Neural cell (in vitro differentiated cells): ENCODE measurements around the gene SLC2A13. TPM values are rescaled to one million over a fixed set of nuclear protein-coding genes. Genes with fewer than 3 reads are reported as not detected.

Experiments used
- H2AFZ ChIP-seq: fragments of 200-600, 300-800 bp; sonication (generic), shearing (Covaris generic); 2 replicates; pipeline ENCODE4 v1.6.0; 2014; ENCODE audit warnings: low read depth, mild to moderate bottlenecking, antibody characterized with exemption, low read length, moderate library complexity
- H3F3A ChIP-seq: fragments of 200-600 bp; shearing (Covaris generic); 2 replicates; pipeline ENCODE4 v1.6.1; 2016; ENCODE audit warnings: mild to moderate bottlenecking, moderate library complexity, mixed read lengths, antibody characterized with exemption, low read length; ENCODE audit not compliant: insufficient read depth, poor library complexity, severe bottlenecking
- H3K27ac ChIP-seq: fragments of 200-600, 300-800 bp; sonication (generic), shearing (Covaris generic); 2 replicates; pipeline ENCODE4 v1.5.1; 2014; ENCODE audit warnings: mild to moderate bottlenecking, low read length, moderate library complexity
- H3K27me3 ChIP-seq: fragments of 300-800, 200-600 bp; sonication (generic), shearing (Covaris generic); 2 replicates; pipeline ENCODE4 v1.6.0; 2014; ENCODE audit warnings: mild to moderate bottlenecking, low read depth, low read length, moderate library complexity; ENCODE audit not compliant: insufficient read depth
- H3K36me3 ChIP-seq: fragments of 300-800, 200-600 bp; sonication (generic), shearing (Covaris generic); 2 replicates; pipeline ENCODE4 v1.5.1; 2014; ENCODE audit warnings: mild to moderate bottlenecking, antibody characterized with exemption, low read length, moderate library complexity; ENCODE audit not compliant: insufficient read depth
- H3K4me2 ChIP-seq: fragments of 300-800, 200-600 bp; sonication (generic), shearing (Covaris generic); 2 replicates; pipeline ENCODE4 v1.6.0; 2014; ENCODE audit warnings: mild to moderate bottlenecking, low read length
- H3K4me3 ChIP-seq: fragments of 300-800, 200-600 bp; sonication (generic), shearing (Covaris generic); 2 replicates; pipeline ENCODE4 v1.5.1; 2014; ENCODE audit warnings: mild to moderate bottlenecking, low read length, moderate library complexity
- H3K79me2 ChIP-seq: fragments of 200-600 bp; shearing (Covaris generic); replicated peaks from 2 replicates; pipeline ENCODE4 v1.6.0; 2014; ENCODE audit warnings: mild to moderate bottlenecking, low read length, moderate library complexity; ENCODE audit not compliant: insufficient read depth
- H3K9ac ChIP-seq: fragments of 300-800, 200-600 bp; sonication (generic), shearing (Covaris generic); 2 replicates; pipeline ENCODE4 v1.6.1; 2016; ENCODE audit warnings: mild to moderate bottlenecking, low read length, mixed read lengths
- H3K9me2 ChIP-seq: fragments of 200-600 bp; shearing (Covaris generic); 2 replicates; pipeline ENCODE4 v1.6.1; 2016; ENCODE audit warnings: mild to moderate bottlenecking, low read length, mixed read lengths; ENCODE audit not compliant: insufficient read depth
- H3K9me3 ChIP-seq: fragments of 200-600, 300-800 bp; sonication (generic), shearing (Covaris generic); 2 replicates; pipeline ENCODE4 v1.6.1; 2016; ENCODE audit warnings: mild to moderate bottlenecking, mixed run types, low read length, moderate library complexity, mixed read lengths
- H4K20me1 ChIP-seq: fragments of 200-600 bp; shearing (Covaris generic); 2 replicates; pipeline ENCODE4 v1.6.1; 2016; ENCODE audit warnings: mild to moderate bottlenecking, mixed run types; ENCODE audit not compliant: insufficient read depth
- CTCF ChIP-seq: fragments of 450-650 bp; IDR thresholded peaks from 2 replicates; pipeline ENCODE4 v1.5.1; 2014; ENCODE audit warnings: antibody characterized with exemption, mild to moderate bottlenecking, moderate library complexity; ENCODE audit not compliant: poor library complexity, severe bottlenecking
- EP300 ChIP-seq: fragments of 450-650 bp; conservative IDR thresholded peaks from 2 replicates; pipeline ENCODE4 v1.6.1; 2014; ENCODE audit warnings: antibody characterized with exemption, mild to moderate bottlenecking, moderate library complexity; ENCODE audit not compliant: poor library complexity, severe bottlenecking
- EZH2 ChIP-seq: fragments of 200-600, 300-800 bp; shearing (Covaris generic), sonication (generic); IDR thresholded peaks from 2 replicates; pipeline ENCODE4 v1.6.1; 2014; ENCODE audit warnings: antibody characterized with exemption, low read length, borderline replicate concordance, mild to moderate bottlenecking; ENCODE audit not compliant: insufficient read depth, poor library complexity, severe bottlenecking
- MXI1 ChIP-seq: fragments of 450-650 bp; conservative IDR thresholded peaks from 2 replicates; pipeline ENCODE4 v1.6.1; 2014; ENCODE audit warnings: antibody characterized with exemption, mild to moderate bottlenecking; ENCODE audit not compliant: poor library complexity, severe bottlenecking
- POLR2AphosphoS5 ChIP-seq: IDR thresholded peaks from 2 replicates; pipeline ENCODE4 v1.6.1; 2012
- RAD21 ChIP-seq: fragments of 450-650 bp; conservative IDR thresholded peaks from 2 replicates; pipeline ENCODE4 v1.6.1; 2014; ENCODE audit warnings: antibody characterized with exemption, mild to moderate bottlenecking, moderate library complexity
- REST ChIP-seq: IDR thresholded peaks from 2 replicates; pipeline ENCODE4 v1.6.1; 2012; ENCODE audit warnings: borderline replicate concordance
- SMC3 ChIP-seq: fragments of 450-650 bp; conservative IDR thresholded peaks from 2 replicates; pipeline ENCODE4 v1.6.1; 2014; ENCODE audit warnings: antibody characterized with exemption, mild to moderate bottlenecking, moderate library complexity; ENCODE audit not compliant: poor library complexity
- TAF1 ChIP-seq: IDR thresholded peaks from 2 replicates; pipeline ENCODE4 v1.6.1; 2012; ENCODE audit warnings: low read depth
- polyA plus RNA-seq: library from polyadenylated mRNA; depleted of rRNA; stranded (reverse); fragments of >200 nt; gene quantifications from 2 replicates; pipeline ENCODE4 v1.2.3, GENCODE V29; 2014

The SLC2A13 gene
- polyA plus RNA-seq, 1 donor from 2014 or later, result 10.7 TPM

GRCh38 chr12:40022850-40023249 is 83.0 kb downstream of the SLC2A13 start:
- no peaks in the 10 kb centered on the region for H3K9me3 ChIP-seq
- H3K4me2 ChIP-seq, result no peak overlapping the region
- no peaks in the 10 kb centered on the region for H3K36me3 ChIP-seq
- H3F3A ChIP-seq, result no peaks in the 10 kb centered on the region
- no peak overlapping the region for H3K27ac ChIP-seq
- no peak overlapping the region for H3K4me3 ChIP-seq
- no peaks in the 10 kb centered on the region for H3K27me3 ChIP-seq
- no peaks in the 10 kb centered on the region for H3K79me2 ChIP-seq
- H3K9ac ChIP-seq, result no peak overlapping the region
- H3K9me2 ChIP-seq, result no peaks in the 10 kb centered on the region
- no peak overlapping the region for H2AFZ ChIP-seq
- H4K20me1 ChIP-seq, result no peaks in the 10 kb centered on the region
- TF ChIP-seq TAF1 (no peak), RAD21 (no peak), SMC3 (no peak), CTCF (no peak), EP300 (no peak), MXI1 (no peak), REST (no peak), EZH2 (no peak), POLR2AphosphoS5 (no peak)

GRCh38 chr12:40020261-40020691 is 85.6 kb downstream of the SLC2A13 start:
- no peak overlapping the region for H2AFZ ChIP-seq
- no peaks in the 10 kb centered on the region for H3K9me3 ChIP-seq
- no peaks in the 10 kb centered on the region for H3K79me2 ChIP-seq
- H3F3A ChIP-seq, result no peaks in the 10 kb centered on the region
- no peaks in the 10 kb centered on the region for H3K9me2 ChIP-seq
- no peaks in the 10 kb centered on the region for H4K20me1 ChIP-seq
- no peaks in the 10 kb centered on the region for H3K27me3 ChIP-seq
- H3K27ac ChIP-seq, result no peak overlapping the region
- no peak overlapping the region for H3K4me2 ChIP-seq
- no peaks in the 10 kb centered on the region for H3K36me3 ChIP-seq
- no peak overlapping the region for H3K9ac ChIP-seq
- no peak for TF ChIP-seq REST
- no peak for TF ChIP-seq POLR2AphosphoS5
- TF ChIP-seq RAD21, result no peak
- no peak for TF ChIP-seq TAF1
- TF ChIP-seq SMC3, result no peak
- TF ChIP-seq EP300, result no peak
- no peak for TF ChIP-seq MXI1
- no peak for TF ChIP-seq EZH2
- no peak for TF ChIP-seq CTCF
- no peak overlapping the region for H3K4me3 ChIP-seq
